Trophoblast cell (in vitro differentiated cells and primary cell): Measurements from ENCODE around the gene ARHGAP26.

ENCODE experiments used
- DNase-seq, 2 donors: peaks; one replicate each; pipeline ENCODE4 v3.0.0-alpha.2; 2016
- H2AFZ ChIP-seq: 2 replicates; pipeline ENCODE4 v1.6.1; 2013; ENCODE audit warnings: low read length, moderate library complexity, mild to moderate bottlenecking; ENCODE audit not compliant: insufficient read depth, poor library complexity
- H2AK5ac ChIP-seq: 2 replicates; pipeline ENCODE4 v1.6.1; 2013; ENCODE audit warnings: mild to moderate bottlenecking, low read length
- H2BK120ac ChIP-seq: 2 replicates; pipeline ENCODE4 v1.6.1; 2013; ENCODE audit warnings: low read length, mild to moderate bottlenecking, moderate library complexity; ENCODE audit not compliant: insufficient read depth, poor library complexity
- H2BK12ac ChIP-seq: 2 replicates; pipeline ENCODE4 v1.6.1; 2013; ENCODE audit warnings: mild to moderate bottlenecking, low read length, moderate library complexity
- H2BK5ac ChIP-seq: 2 replicates; pipeline ENCODE4 v1.6.1; 2013; ENCODE audit warnings: low read length, low read depth, moderate library complexity, mild to moderate bottlenecking; ENCODE audit not compliant: poor library complexity
- H3K14ac ChIP-seq: 2 replicates; pipeline ENCODE4 v1.6.1; 2013; ENCODE audit warnings: mild to moderate bottlenecking, low read length
- H3K18ac ChIP-seq: 2 replicates; pipeline ENCODE4 v1.6.1; 2013; ENCODE audit warnings: mild to moderate bottlenecking, low read length
- H3K23ac ChIP-seq: 2 replicates; pipeline ENCODE4 v1.6.1; 2013; ENCODE audit warnings: low read length
- H3K27ac ChIP-seq: 2 replicates; pipeline ENCODE4 v1.5.1; 2013; ENCODE audit warnings: low read depth, mild to moderate bottlenecking, inconsistent platforms, low read length, moderate library complexity
- H3K27me3 ChIP-seq: 2 replicates; pipeline ENCODE4 v1.6.1; 2013; ENCODE audit warnings: inconsistent platforms, mild to moderate bottlenecking, low read length, moderate library complexity; ENCODE audit not compliant: insufficient read depth
- H3K36me3 ChIP-seq, 2 experiments: 1 replicate in 1 of 2; 2 replicates in 1 of 2; pipeline ENCODE4 v1.6.1; 2013; ENCODE audit warnings: low read length in 2 of 2, mild to moderate bottlenecking in 2 of 2, moderate library complexity in 1 of 2; ENCODE audit not compliant: insufficient read depth in 2 of 2, control insufficient read depth in 1 of 2
- H3K4ac ChIP-seq: 2 replicates; pipeline ENCODE4 v1.6.1; 2013; ENCODE audit warnings: low read depth, mild to moderate bottlenecking, low read length, moderate library complexity
- H3K4me1 ChIP-seq, 2 experiments: 1 replicate in 1 of 2; 2 replicates in 1 of 2; pipeline ENCODE4 v1.6.1; 2013; ENCODE audit warnings: low read length in 2 of 2, mild to moderate bottlenecking in 2 of 2, moderate library complexity in 1 of 2; ENCODE audit not compliant: insufficient read depth in 2 of 2, control insufficient read depth in 1 of 2
- H3K4me2 ChIP-seq: 2 replicates; pipeline ENCODE4 v1.6.1; 2013; ENCODE audit warnings: inconsistent platforms, mild to moderate bottlenecking, low read length, moderate library complexity
- H3K4me3 ChIP-seq: 2 replicates; pipeline ENCODE4 v1.5.1; 2013; ENCODE audit warnings: mild to moderate bottlenecking, low read depth, low read length, inconsistent platforms
- H3K79me1 ChIP-seq: one replicate; pipeline ENCODE4 v1.6.1; 2013; ENCODE audit warnings: low read length
- H3K79me2 ChIP-seq: 2 replicates; pipeline ENCODE4 v1.6.1; 2013; ENCODE audit warnings: low read length, mild to moderate bottlenecking; ENCODE audit not compliant: control insufficient read depth, insufficient read depth, poor library complexity
- H3K9ac ChIP-seq: 2 replicates; pipeline ENCODE4 v1.6.1; 2013; ENCODE audit warnings: mild to moderate bottlenecking, low read length
- H3K9me3 ChIP-seq: 2 replicates; pipeline ENCODE4 v1.6.1; 2013; ENCODE audit warnings: low read depth, mild to moderate bottlenecking, control low read depth, inconsistent platforms, low read length; ENCODE audit not compliant: insufficient read depth
- H4K12ac ChIP-seq: 2 replicates; pipeline ENCODE4 v1.6.1; 2013; ENCODE audit warnings: low read depth, mild to moderate bottlenecking, low read length, moderate library complexity
- H4K8ac ChIP-seq: 2 replicates; pipeline ENCODE4 v1.6.1; 2013; ENCODE audit warnings: low read depth, mild to moderate bottlenecking, low read length, moderate library complexity
- H4K91ac ChIP-seq: one replicate; pipeline ENCODE4 v1.6.1; 2013; ENCODE audit warnings: low read depth, mild to moderate bottlenecking, low read length, moderate library complexity
- WGBS: extraction: QIAGEN DNeasy Blood & Tissue Kit; methylation state at CpG from one replicate; pipeline ENCODE4 v1.1.7; 2013; ENCODE audit warnings: missing lambda C conversion rate; ENCODE audit not compliant: insufficient read length, insufficient coverage; ENCODE audit errors: extremely low coverage; 5-methylcytosine and 5-hydroxymethylcytosine counted together

The ARHGAP26 gene

GRCh38 chr5:143045062-143045461 lies 274.9 kb downstream of the ARHGAP26 start:
- Histone ChIP-seq H3K79me1 (no peaks in the 10 kb centered on the region), H3K79me2 (no peaks in the 10 kb centered on the region), H3K18ac (no peak overlapping the region), H2AFZ (no peak overlapping the region), H3K36me3 (no peaks in the 10 kb centered on the region), H3K14ac (no peak overlapping the region), H2BK120ac (no peak overlapping the region), H3K4me1 (no peaks in the 10 kb centered on the region), H2BK12ac (no peak overlapping the region), H3K9me3 (no peaks in the 10 kb centered on the region), H3K23ac (no peak overlapping the region), H2AK5ac (no peak overlapping the region), H3K4me3 (no peak overlapping the region), H3K27me3 (no peaks in the 10 kb centered on the region), H4K91ac (no peak overlapping the region), H3K9ac (no peak overlapping the region), H3K4ac (no peak overlapping the region), H3K27ac (no peak overlapping the region), H4K8ac (no peak overlapping the region), H4K12ac (no peak overlapping the region), H2BK5ac (no peak overlapping the region), H3K4me2 (no peak overlapping the region)
- DNase-seq = no peak
- WGBS = no CpG with 5 or more reads among the region's 3 CpGs

- no peaks in the 10 kb centered on the region for H3K36me3 ChIP-seq
- WGBS = no CpG with 5 or more reads among the region's 1 CpG
- no peak overlapping the region for H2BK5ac ChIP-seq
- H4K8ac ChIP-seq = no peak overlapping the region
- H3K14ac ChIP-seq = no peak overlapping the region
- H2AK5ac ChIP-seq = no peak overlapping the region
- no peak overlapping the region for H2BK12ac ChIP-seq
- no peak overlapping the region for H3K23ac ChIP-seq
- H3K4me1 ChIP-seq = peaks cover under 1% of the 10 kb centered on the region in 2 experiments
- H3K27ac ChIP-seq = no peak overlapping the region
- H4K12ac ChIP-seq = no peak overlapping the region
- H3K9me3 ChIP-seq = no peaks in the 10 kb centered on the region
- no peaks in the 10 kb centered on the region for H3K79me1 ChIP-seq
- DNase-seq = no peak
- H2AFZ ChIP-seq = no peak overlapping the region
- H4K91ac ChIP-seq = no peak overlapping the region
- H3K4ac ChIP-seq = no peak overlapping the region
- no peak overlapping the region for H2BK120ac ChIP-seq
- H3K79me2 ChIP-seq = no peaks in the 10 kb centered on the region
- H3K4me3 ChIP-seq = no peak overlapping the region
- H3K18ac ChIP-seq = no peak overlapping the region
- no peak overlapping the region for H3K4me2 ChIP-seq
- no peak overlapping the region for H3K9ac ChIP-seq
- no peaks in the 10 kb centered on the region for H3K27me3 ChIP-seq
Observed at GRCh38 chr5:143046314-143046713, 276.1 kb downstream of the ARHGAP26 start.

GRCh38 chr5:143047091-143047490 lies 276.9 kb downstream of the ARHGAP26 start:
- no peak overlapping the region for H4K8ac ChIP-seq
- H4K91ac ChIP-seq = no peak overlapping the region
- no peaks in the 10 kb centered on the region for H3K36me3 ChIP-seq
- H3K27me3 ChIP-seq = no peaks in the 10 kb centered on the region
- H2AK5ac ChIP-seq = no peak overlapping the region
- no peak overlapping the region for H2BK120ac ChIP-seq
- H3K23ac ChIP-seq = no peak overlapping the region
- no peak overlapping the region for H3K4ac ChIP-seq
- no CpG with 5 or more reads among the region's 1 CpG for WGBS
- no peak overlapping the region for H3K18ac ChIP-seq
- no peak overlapping the region for H4K12ac ChIP-seq
- H3K4me1 ChIP-seq = peaks cover 2 to 5% of the 10 kb centered on the region in 2 experiments
- H3K4me2 ChIP-seq = no peak overlapping the region
- no peak overlapping the region for H3K4me3 ChIP-seq
- DNase-seq = no peak
- no peak overlapping the region for H2BK12ac ChIP-seq
- H3K79me1 ChIP-seq = no peaks in the 10 kb centered on the region
- no peak overlapping the region for H2AFZ ChIP-seq
- H3K14ac ChIP-seq = no peak overlapping the region
- H3K27ac ChIP-seq = no peak overlapping the region
- H3K79me2 ChIP-seq = no peaks in the 10 kb centered on the region
- no peak overlapping the region for H3K9ac ChIP-seq
- no peaks in the 10 kb centered on the region for H3K9me3 ChIP-seq
- H2BK5ac ChIP-seq = no peak overlapping the region

GRCh38 chr5:143050183-143050582 lies 280.0 kb downstream of the ARHGAP26 start:
- H3K23ac ChIP-seq = no peak overlapping the region
- DNase-seq = no peak
- no peaks in the 10 kb centered on the region for H3K79me1 ChIP-seq
- no peak overlapping the region for H4K91ac ChIP-seq
- no peak overlapping the region for H3K4me3 ChIP-seq
- no peak overlapping the region for H4K12ac ChIP-seq
- H3K79me2 ChIP-seq = no peaks in the 10 kb centered on the region
- no peak overlapping the region for H4K8ac ChIP-seq
- no peak overlapping the region for H2BK12ac ChIP-seq
- H2BK120ac ChIP-seq = no peak overlapping the region
- H3K27ac ChIP-seq = no peak overlapping the region
- H3K4me1 ChIP-seq = peaks cover 2 to 5% of the 10 kb centered on the region in 2 experiments
- H3K4ac ChIP-seq = no peak overlapping the region
- no peak overlapping the region for H3K14ac ChIP-seq
- no peak overlapping the region for H2AK5ac ChIP-seq
- H3K27me3 ChIP-seq = no peaks in the 10 kb centered on the region
- no peak overlapping the region for H3K18ac ChIP-seq
- no peak overlapping the region for H2BK5ac ChIP-seq
- WGBS = no CpG with 5 or more reads among the region's 4 CpGs
- no peak overlapping the region for H2AFZ ChIP-seq
- no peaks in the 10 kb centered on the region for H3K9me3 ChIP-seq
- no peak overlapping the region for H3K4me2 ChIP-seq
- H3K9ac ChIP-seq = no peak overlapping the region
- no peaks in the 10 kb centered on the region for H3K36me3 ChIP-seq
